HepG2 (cell line): ENCODE results near the gene GPR31. TPM values are rescaled to one million over a fixed set of nuclear protein-coding genes. Genes with fewer than 3 reads are reported as not detected.

Experiments used
- ATAC-seq: fragments of 200-7000 bp; cut with Tn5 transposase; 3 replicates; pipeline ENCODE4 v1.9.1; 2020; ENCODE audit warnings: mild to moderate bottlenecking, moderate library complexity
- BruUV-seq: library from RNA; stranded (reverse); fragments of 400-500 nt; replicated peaks from 2 replicates; lab custom pipeline; 2021; lab: Mats Ljungman, UMichigan
- CTCF ChIA-PET: fragments of 300-600 bp; formaldehyde crosslinking; extraction: SDS; loops from one replicate; lab custom pipeline; 2021; ENCODE audit warnings: low total read pairs, inconsistent platforms, low intra/inter-chr PET ratio; lab: Yijun Ruan, JAX
- POLR2A ChIA-PET: fragments of 350-600 bp; sonication (Branson Sonifier 250); formaldehyde crosslinking; loops from one replicate; lab custom pipeline; 2020; ENCODE audit warnings: antibody characterized with exemption, inconsistent platforms; lab: Yijun Ruan, JAX
- DNase-seq: peaks from one replicate; pipeline ENCODE4 v3.0.0-alpha.2; 2015; ENCODE audit warnings: low spot score
- FAIRE-seq: peaks from 3 replicates; lab custom pipeline; 2011; peaks lifted over from hg19 to GRCh38; lab: Jason Lieb, UNC
- H2AFZ ChIP-seq: one replicate; pipeline ENCODE4 v1.6.1; 2011; ENCODE audit warnings: low read length, inconsistent platforms
- H3K27ac ChIP-seq: fragments of 300-600 bp; 3 replicates; pipeline ENCODE4 v1.8.0; 2011; ENCODE audit warnings: mixed run types, mild to moderate bottlenecking, mixed read lengths, low read length, inconsistent platforms; ENCODE audit not compliant: insufficient read depth; ENCODE audit errors: extremely low read length
- H3K27me3 ChIP-seq, 2 experiments: fragments of 200-600 bp in 1 of 2; 2 replicates in 1 of 2; 3 replicates in 1 of 2; pipeline versions ENCODE4 v1.6.0 to v1.8.0; 2011; ENCODE audit warnings: low read length in 2 of 2, mild to moderate bottlenecking in 2 of 2, moderate library complexity in 2 of 2, inconsistent platforms in 1 of 2; ENCODE audit not compliant: insufficient read depth in 2 of 2, control insufficient read depth in 1 of 2
- H3K36me3 ChIP-seq, 2 experiments: fragments of 200-600 bp in 1 of 2; replicated peaks in 1 of 2; 2 replicates in 1 of 2; 3 replicates in 1 of 2; pipeline versions ENCODE4 v1.5.1 to v1.8.0; 2011; ENCODE audit warnings: low read length in 2 of 2, inconsistent platforms in 1 of 2; ENCODE audit not compliant: insufficient read depth in 2 of 2, control insufficient read depth in 1 of 2
- H3K4me1 ChIP-seq: 2 replicates; pipeline ENCODE4 v1.5.1; 2012; ENCODE audit warnings: low read length, inconsistent platforms; ENCODE audit not compliant: insufficient read depth
- H3K4me2 ChIP-seq: 2 replicates; pipeline ENCODE4 v1.6.0; 2011; ENCODE audit warnings: low read depth, low read length, inconsistent platforms
- H3K4me3 ChIP-seq, 3 experiments: fragments of 200-600 bp in 1 of 3; sonication (generic), shearing (Covaris generic) in 1 of 3; replicated peaks in 1 of 3; 2 replicates each; pipeline ENCODE4 v1.5.1; 2011 to 2016; ENCODE audit warnings: low read length in 3 of 3, inconsistent platforms in 2 of 3, low read depth in 2 of 3, mild to moderate bottlenecking in 2 of 3, control low read depth in 1 of 3, mixed read lengths in 1 of 3; ENCODE audit not compliant: insufficient read depth in 1 of 3
- H3K79me2 ChIP-seq: one replicate; pipeline ENCODE4 v1.6.1; 2011; ENCODE audit warnings: low read length, inconsistent platforms; ENCODE audit not compliant: insufficient read depth
- H3K9ac ChIP-seq: 2 replicates; pipeline ENCODE4 v1.6.0; 2011; ENCODE audit warnings: mild to moderate bottlenecking, low read depth, low read length, inconsistent platforms; ENCODE audit not compliant: insufficient read depth
- H3K9me3 ChIP-seq: 2 replicates; pipeline ENCODE4 v1.5.1; 2012; ENCODE audit warnings: mild to moderate bottlenecking, low read length
- H4K20me1 ChIP-seq: 2 replicates; pipeline ENCODE4 v1.6.0; 2011; ENCODE audit warnings: inconsistent platforms, mild to moderate bottlenecking, low read length, moderate library complexity; ENCODE audit not compliant: insufficient read depth
- ATF6 ChIP-seq: sonication (generic); formaldehyde crosslinking; conservative IDR thresholded peaks from 2 replicates; pipeline ENCODE4 v1.4.0; 2020; ENCODE audit warnings: missing genetic modification reagents
- BRCA1 ChIP-seq: sonication (generic); formaldehyde crosslinking; IDR thresholded peaks from 2 replicates; pipeline ENCODE4 v1.4.0; 2020; ENCODE audit warnings: missing genetic modification reagents
- FOXK2 ChIP-seq: fragments of 450-650 bp; IDR thresholded peaks from 2 replicates; pipeline ENCODE4 v1.6.1; 2016
- KAT7 ChIP-seq: IDR thresholded peaks from 2 replicates; pipeline ENCODE4 v1.6.1; 2018; ENCODE audit warnings: borderline replicate concordance, missing compliant biosample characterization
- MAZ ChIP-seq, 2 experiments: sonication (generic) in 1 of 2; formaldehyde crosslinking in 1 of 2; IDR thresholded peaks; 2 replicates each; pipeline versions ENCODE4 v1.5.0 to v1.6.1; 2012 to 2020; ENCODE audit warnings: low read depth in 2 of 2, mild to moderate bottlenecking in 2 of 2, borderline replicate concordance in 1 of 2, improper control_type of control experiment in 1 of 2, low read length in 1 of 2, missing genetic modification reagents in 1 of 2, moderate library complexity in 1 of 2
- NCOR1 ChIP-seq: fragments of 200-600 bp; sonication (generic); IDR thresholded peaks from 2 replicates; pipeline ENCODE4 v1.7.0; 2017; ENCODE audit warnings: antibody characterized with exemption, low read length, borderline replicate concordance
- RFX5 ChIP-seq: IDR thresholded peaks from 2 replicates; pipeline ENCODE4 v1.6.1; 2011; ENCODE audit warnings: low read depth, low read length, improper control_type of control experiment
- SYNCRIP ChIP-seq: fragments of 200-400 bp; formaldehyde crosslinking; IDR thresholded peaks from 2 replicates; pipeline ENCODE4 v1.6.1; 2018; ENCODE audit warnings: mild to moderate bottlenecking, low read depth, low read length; ENCODE audit not compliant: insufficient read depth
- TBX2 ChIP-seq: sonication (generic); formaldehyde crosslinking; IDR thresholded peaks from 2 replicates; pipeline ENCODE4 v1.5.0; 2020; ENCODE audit warnings: missing genetic modification reagents, mild to moderate bottlenecking, borderline replicate concordance
- ZBTB38 ChIP-seq: sonication (generic); formaldehyde crosslinking; IDR thresholded peaks from 2 replicates; pipeline ENCODE4 v1.5.1; 2020; ENCODE audit warnings: mild to moderate bottlenecking, missing genetic modification reagents
- ZKSCAN8 ChIP-seq: IDR thresholded peaks from 2 replicates; pipeline ENCODE4 v1.6.1; 2016; ENCODE audit warnings: borderline replicate concordance, missing genetic modification reagents, missing compliant biosample characterization
- ZNF224 ChIP-seq: sonication (generic); formaldehyde crosslinking; IDR thresholded peaks from 2 replicates; pipeline ENCODE4 v1.5.0; 2020; ENCODE audit warnings: mild to moderate bottlenecking, missing genetic modification reagents
- ZNF234 ChIP-seq: sonication (generic); formaldehyde crosslinking; conservative IDR thresholded peaks from 2 replicates; pipeline ENCODE4 v1.5.1; 2020; ENCODE audit warnings: mild to moderate bottlenecking, missing genetic modification reagents
- ZNF329 ChIP-seq: sonication (generic); formaldehyde crosslinking; IDR thresholded peaks from 2 replicates; pipeline ENCODE4 v1.9.0; 2021; ENCODE audit warnings: low read depth, mild to moderate bottlenecking, missing genetic modification reagents
- ZNF441 ChIP-seq: sonication (generic); formaldehyde crosslinking; IDR thresholded peaks from 2 replicates; pipeline ENCODE4 v1.7.0; 2021; ENCODE audit warnings: missing genetic modification reagents, borderline replicate concordance
- WGBS: methylation state at CpG from one replicate; pipeline ENCODE4 v1.1.6; 2017; ENCODE audit warnings: low lambda C conversion rate; 5-methylcytosine and 5-hydroxymethylcytosine counted together
- in situ Hi-C: cut with HindIII; loops from 2 replicates; pipeline ENCODE4 v1.10.0; 2017; ENCODE audit warnings: low pct_unique_long_range_greater_than_20kb; ENCODE audit not compliant: extremely low pct_ligation_motif_present
- intact Hi-C: fragments of 100-400 bp; cut with micrococcal nuclease; formaldehyde crosslinking; loops from one replicate; pipeline ENCODE4 v1.10.0; 2022; ENCODE audit not compliant: unreplicated experiment
- polyA plus RNA-seq, 8 experiments: library from polyadenylated mRNA; depleted of rRNA in 3 of 8; stranded (reverse) in 7 of 8; unstranded in 1 of 8; fragments of >200 nt; fragmentation: Illumina TruSeq in 4 of 8; extraction: Trizol in 4 of 8; gene quantifications; 2 replicates each; pipeline versions ENCODE4 v1.2.1 to v1.2.3, GENCODE V29; 2011 to 2016; ENCODE audit warnings: low read depth in 4 of 8, missing spikeins in 1 of 8, mixed read lengths in 1 of 8; ENCODE audit not compliant: insufficient read depth in 1 of 8
- total RNA-seq, 5 experiments: library from RNA; depleted of rRNA; stranded (reverse); fragments of >200 nt; fragmentation: Illumina TruSeq; extraction: Trizol; gene quantifications; 2 replicates each; pipeline ENCODE4 v1.2.3, GENCODE V29; 2016; ENCODE audit warnings: low read depth in 1 of 5
- TF ChIP-seq, protein P1 (sequence below): sonication (generic); formaldehyde crosslinking; IDR thresholded peaks from 2 replicates; pipeline ENCODE4 v1.8.1; 2023; ENCODE audit warnings: missing genetic modification reagents, mild to moderate bottlenecking, borderline replicate concordance

GPR31 gene
- total and polyA plus RNA-seq, 2 of the 13 experiments (the other 11 are each of a cell fraction or from before 2014, with no cell fraction given): not detected

DNA sequence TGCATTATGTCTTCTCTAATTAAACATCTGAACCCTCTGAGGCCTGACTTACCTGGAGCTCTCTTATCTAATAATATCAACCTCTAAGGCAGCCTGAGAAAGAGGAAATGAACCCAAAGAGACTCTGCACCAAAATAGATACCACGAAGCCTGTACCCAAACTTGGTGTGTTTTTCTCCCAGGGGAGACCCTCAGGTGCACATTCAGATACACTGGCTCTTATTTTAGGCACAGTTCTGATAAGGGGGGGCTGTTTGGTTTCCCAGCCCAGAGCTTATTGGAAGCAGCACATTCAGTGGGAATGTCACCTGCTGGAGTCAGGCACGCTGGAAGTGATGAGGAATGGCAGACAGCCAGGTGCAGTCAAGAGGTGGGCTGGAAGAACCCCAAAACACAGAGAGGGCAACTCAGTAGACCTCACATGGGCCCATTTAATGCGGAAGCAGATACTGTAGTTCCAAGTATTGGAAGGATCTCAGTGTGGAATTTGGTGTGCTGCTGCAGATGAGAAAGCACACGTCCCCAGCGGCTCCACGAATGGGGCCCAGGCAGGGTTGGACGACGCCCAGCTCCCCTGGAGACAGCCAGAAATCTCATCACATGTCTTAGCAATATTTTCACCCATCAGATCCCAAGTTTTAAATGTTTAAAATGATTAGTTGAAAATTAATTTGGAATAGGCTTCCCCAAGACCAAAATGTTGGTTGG lies 44.6 kb downstream of the GPR31 start:
- ATAC-seq (no peak), DNase-seq (no peak), FAIRE-seq (no peak)
- Histone ChIP-seq H3K4me2 (no peak overlapping the region), H3K9me3 (no peaks in the 10 kb centered on the region), H3K9ac (no peak overlapping the region), H3K4me3 (no peak overlapping the region), H3K27ac (no peak overlapping the region), H3K79me2 (no peaks in the 10 kb centered on the region), H4K20me1 (no peaks in the 10 kb centered on the region), H3K4me1 (peaks cover 17% of the 10 kb centered on the region), H3K36me3 (no peaks in the 10 kb centered on the region), H2AFZ (no peak overlapping the region), H3K27me3 (peaks cover 2 to 57% of the 10 kb centered on the region in 2 experiments; a peak in 4 of 5 replicates)
- BruUV-seq: no TSS peak
- intact Hi-C loops: no loop called here
- ChIA-PET CTCF (no interaction called here), POLR2A (no interaction called here)
- TF ChIP-seq SYNCRIP (no peak), ZNF234 (no peak), ZNF329 (no peak), ZBTB38 (CRISPR knock-in tag) (no peak), BRCA1 (no peak), FOXK2 (no peak), ZKSCAN8 (CRISPR knock-in tag) (no peak)
- TF ChIP-seq, protein P1, sequence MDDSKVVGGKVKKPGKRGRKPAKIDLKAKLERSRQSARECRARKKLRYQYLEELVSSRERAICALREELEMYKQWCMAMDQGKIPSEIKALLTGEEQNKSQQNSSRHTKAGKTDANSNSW (CRISPR knock-in tag): no peak
- in situ Hi-C loops: no loop called here
- WGBS: 20% methylated on average over 8 of the region's 8 CpGs

DNA sequence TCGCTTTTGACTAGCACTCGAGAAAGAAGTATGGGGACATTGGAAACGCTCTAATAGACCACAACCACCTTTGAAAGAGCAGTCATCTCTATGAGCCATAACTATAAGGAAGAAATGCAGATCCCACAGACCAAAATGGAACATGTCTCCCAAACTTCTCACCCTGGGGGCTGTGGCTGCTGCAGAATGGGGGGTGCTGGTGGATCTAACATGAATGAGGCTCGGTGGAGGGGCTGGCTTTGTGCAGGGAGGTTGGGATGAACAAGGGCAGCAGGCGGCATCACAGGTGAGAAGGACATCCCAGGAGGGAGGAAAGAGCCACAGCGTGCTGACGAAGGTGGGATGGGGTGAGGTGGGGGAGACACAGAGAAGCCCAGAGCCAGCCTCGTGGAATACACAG lies 45.4 kb downstream of the GPR31 start:
- ChIA-PET POLR2A (no interaction called here), CTCF (no interaction called here)
- no peaks in the 10 kb centered on the region for H4K20me1 ChIP-seq
- in situ Hi-C loops (no loop called here), intact Hi-C loops (no loop called here)
- no peak overlapping the region for H2AFZ ChIP-seq
- WGBS: 28% methylated on average over 8 of the region's 8 CpGs
- peaks cover 4 to 61% of the 10 kb centered on the region in 2 experiments; a peak in 4 of 5 replicates for H3K27me3 ChIP-seq
- H3K4me1 ChIP-seq: peaks cover 12% of the 10 kb centered on the region; the same call in 1 of the 2 replicates
- FAIRE-seq: no peak
- H3K79me2 ChIP-seq: no peaks in the 10 kb centered on the region
- H3K4me3 ChIP-seq: no peak overlapping the region
- H3K9me3 ChIP-seq: no peaks in the 10 kb centered on the region
- H3K4me2 ChIP-seq: no peak overlapping the region
- no peak overlapping the region for H3K9ac ChIP-seq
- DNase-seq: no peak
- ATAC-seq: no peak
- H3K27ac ChIP-seq: no peak overlapping the region
- H3K36me3 ChIP-seq: no peaks in the 10 kb centered on the region
- BruUV-seq: no TSS peak
- TF ChIP-seq ZNF224 (CRISPR knock-in tag) (no peak), MAZ (IDR thresholded peaks at IDR 0.05; ENCODE audit: borderline replicate concordance, low read depth, low read length) (no peak), MAZ (CRISPR knock-in tag; IDR thresholded peaks at IDR 0.05; ENCODE audit: low read depth) (no peak), TBX2 (CRISPR knock-in tag) (no peak), KAT7 (CRISPR knock-in tag) (no peak), ATF6 (no peak), ZNF441 (CRISPR knock-in tag) (no peak), RFX5 (no peak), NCOR1 (no peak), ZNF329 (no peak)
